Lower lobe of right lung (tissue), 2 donors: ENCODE measurements around the gene NOL7. TPM values are rescaled to one million over a fixed set of nuclear protein-coding genes. Genes with fewer than 3 reads are reported as not detected.

Experiments
- ATAC-seq, 2 donors: fragments of 200-7000 bp; cut with Tn5 transposase; one replicate each; pipeline ENCODE4 v1.9.1; 2020 to 2022; ENCODE audit warnings: mild to moderate bottlenecking in 2 of 2, moderate library complexity in 2 of 2
- DNase-seq: peaks from one replicate; pipeline ENCODE4 v3.0.0-alpha.2; 2020
- H3K27ac ChIP-seq: fragments of 200-600 bp; one replicate; pipeline ENCODE4 v1.8.0; 2022
- H3K27me3 ChIP-seq: fragments of 200-600 bp; one replicate; pipeline ENCODE4 v1.8.0; 2022; ENCODE audit warnings: low read depth
- H3K36me3 ChIP-seq: fragments of 200-600 bp; one replicate; pipeline ENCODE4 v1.8.0; 2022; ENCODE audit warnings: mild to moderate bottlenecking
- H3K4me1 ChIP-seq: fragments of 200-600 bp; one replicate; pipeline ENCODE4 v1.8.0; 2022
- H3K4me3 ChIP-seq: fragments of 200-600 bp; one replicate; pipeline ENCODE4 v1.8.0; 2022; ENCODE audit warnings: mild to moderate bottlenecking
- H3K9me3 ChIP-seq: fragments of 200-600 bp; one replicate; pipeline ENCODE4 v1.8.0; 2022
- intact Hi-C: fragments of 100-400 bp; cut with DNase I; formaldehyde crosslinking; loops from one replicate; pipeline ENCODE4 v1.11.0; 2022
- total RNA-seq: library from RNA; stranded (reverse); fragmentation: NEBNext Ultra II Directional; extraction: Animal tissue kit (Norgen Biotek cat#: 25700); gene quantifications from one replicate; pipeline ENCODE4 v1.2.1, GENCODE V29; 2021
- TF ChIP-seq, protein P1 (sequence below): fragments of 200-600 bp; IDR thresholded peaks from one replicate; pipeline ENCODE4 v1.8.0; 2022; ENCODE audit warnings: antibody characterized with exemption, mild to moderate bottlenecking
- donor health status: DM: no; HTN: yes; CAD: no; lungs with severe emphysema.

NOL7 gene
- total RNA-seq, 1 donor from 2014 or later, result 49.3 TPM

DNA sequence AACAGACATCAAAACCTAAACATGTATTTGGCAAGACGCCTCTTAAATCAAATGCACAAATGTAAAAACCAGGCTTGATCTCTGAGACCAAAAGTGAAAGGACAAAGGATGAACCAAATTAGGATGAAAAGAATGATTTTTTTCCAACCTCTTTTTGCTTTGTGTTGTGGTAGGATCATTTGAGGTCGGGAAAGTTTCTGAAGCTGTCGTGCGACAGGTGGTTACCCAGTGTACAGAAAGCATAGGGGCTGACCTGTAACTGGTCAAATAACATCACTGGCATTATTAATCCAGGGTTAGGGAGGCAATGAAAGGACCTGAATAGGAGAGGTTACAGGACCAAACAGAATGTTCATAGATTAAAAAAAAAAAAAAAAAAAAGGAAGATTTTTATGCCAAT lies 18.1 kb upstream of the NOL7 start:
- no peaks in the 10 kb centered on the region for H3K27me3 ChIP-seq
- H3K4me1 ChIP-seq, result no peaks in the 10 kb centered on the region
- intact Hi-C loops, result no loop called here
- TF ChIP-seq, protein P1, sequence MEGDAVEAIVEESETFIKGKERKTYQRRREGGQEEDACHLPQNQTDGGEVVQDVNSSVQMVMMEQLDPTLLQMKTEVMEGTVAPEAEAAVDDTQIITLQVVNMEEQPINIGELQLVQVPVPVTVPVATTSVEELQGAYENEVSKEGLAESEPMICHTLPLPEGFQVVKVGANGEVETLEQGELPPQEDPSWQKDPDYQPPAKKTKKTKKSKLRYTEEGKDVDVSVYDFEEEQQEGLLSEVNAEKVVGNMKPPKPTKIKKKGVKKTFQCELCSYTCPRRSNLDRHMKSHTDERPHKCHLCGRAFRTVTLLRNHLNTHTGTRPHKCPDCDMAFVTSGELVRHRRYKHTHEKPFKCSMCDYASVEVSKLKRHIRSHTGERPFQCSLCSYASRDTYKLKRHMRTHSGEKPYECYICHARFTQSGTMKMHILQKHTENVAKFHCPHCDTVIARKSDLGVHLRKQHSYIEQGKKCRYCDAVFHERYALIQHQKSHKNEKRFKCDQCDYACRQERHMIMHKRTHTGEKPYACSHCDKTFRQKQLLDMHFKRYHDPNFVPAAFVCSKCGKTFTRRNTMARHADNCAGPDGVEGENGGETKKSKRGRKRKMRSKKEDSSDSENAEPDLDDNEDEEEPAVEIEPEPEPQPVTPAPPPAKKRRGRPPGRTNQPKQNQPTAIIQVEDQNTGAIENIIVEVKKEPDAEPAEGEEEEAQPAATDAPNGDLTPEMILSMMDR, result no peak
- peaks cover 76% of the 10 kb centered on the region for H3K36me3 ChIP-seq
- ATAC-seq (no peak), DNase-seq (no peak)
- no peak overlapping the region for H3K4me3 ChIP-seq
- H3K9me3 ChIP-seq, result no peaks in the 10 kb centered on the region
- H3K27ac ChIP-seq, result no peak overlapping the region

DNA sequence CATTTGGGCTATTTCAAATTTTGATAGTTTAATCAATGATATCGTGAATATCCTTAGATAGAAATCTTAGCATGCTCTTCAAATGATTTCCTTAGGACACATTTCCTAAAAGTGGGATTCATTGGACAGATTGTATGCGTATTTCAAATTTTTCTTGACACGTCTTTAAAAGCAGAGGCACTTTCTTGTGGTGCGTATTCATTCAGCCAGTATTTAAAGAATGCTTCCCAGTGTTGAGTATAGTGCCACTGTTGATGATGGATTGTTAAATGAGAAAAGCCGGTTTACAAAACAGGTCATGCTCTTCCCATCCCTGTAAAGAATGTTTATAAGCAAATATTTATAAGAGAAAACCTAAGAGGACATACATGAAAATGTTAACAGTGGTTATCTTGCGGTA lies 15.1 kb upstream of the NOL7 start:
- no peaks in the 10 kb centered on the region for H3K9me3 ChIP-seq
- no peaks in the 10 kb centered on the region for H3K4me1 ChIP-seq
- TF ChIP-seq, protein P1, result no peak
- no peaks in the 10 kb centered on the region for H3K27me3 ChIP-seq
- intact Hi-C loops, result no loop called here
- H3K36me3 ChIP-seq, result peaks cover 79% of the 10 kb centered on the region
- H3K4me3 ChIP-seq, result no peak overlapping the region
- H3K27ac ChIP-seq, result no peak overlapping the region
- DNase-seq (no peak), ATAC-seq (no peak)

DNA sequence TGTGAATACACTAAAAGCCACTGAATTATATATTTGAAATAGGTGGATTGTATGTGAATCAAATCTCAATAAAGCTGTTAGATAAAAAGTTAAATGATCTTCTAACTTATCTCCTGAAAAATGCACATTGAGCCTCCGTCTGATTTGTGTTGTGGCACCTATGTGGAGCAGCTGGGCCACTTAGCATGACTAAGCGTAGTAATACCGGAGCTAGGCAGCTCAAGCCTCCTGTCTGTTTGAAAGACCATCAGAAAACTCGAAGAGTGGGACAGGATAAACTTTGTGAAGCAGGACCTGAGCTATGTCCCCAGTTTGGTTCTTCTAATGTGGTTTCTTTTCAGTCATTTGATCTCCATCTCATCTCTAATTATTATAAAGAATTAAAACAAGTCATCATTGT lies 11.0 kb upstream of the NOL7 start:
- Histone ChIP-seq H3K27ac (no peak overlapping the region), H3K4me1 (no peaks in the 10 kb centered on the region), H3K27me3 (no peaks in the 10 kb centered on the region), H3K36me3 (peaks cover 59% of the 10 kb centered on the region), H3K9me3 (no peaks in the 10 kb centered on the region), H3K4me3 (no peak overlapping the region)
- ATAC-seq, result no peak
- TF ChIP-seq, protein P1, result no peak
- no peak for DNase-seq
- intact Hi-C loops, result no loop called here

DNA sequence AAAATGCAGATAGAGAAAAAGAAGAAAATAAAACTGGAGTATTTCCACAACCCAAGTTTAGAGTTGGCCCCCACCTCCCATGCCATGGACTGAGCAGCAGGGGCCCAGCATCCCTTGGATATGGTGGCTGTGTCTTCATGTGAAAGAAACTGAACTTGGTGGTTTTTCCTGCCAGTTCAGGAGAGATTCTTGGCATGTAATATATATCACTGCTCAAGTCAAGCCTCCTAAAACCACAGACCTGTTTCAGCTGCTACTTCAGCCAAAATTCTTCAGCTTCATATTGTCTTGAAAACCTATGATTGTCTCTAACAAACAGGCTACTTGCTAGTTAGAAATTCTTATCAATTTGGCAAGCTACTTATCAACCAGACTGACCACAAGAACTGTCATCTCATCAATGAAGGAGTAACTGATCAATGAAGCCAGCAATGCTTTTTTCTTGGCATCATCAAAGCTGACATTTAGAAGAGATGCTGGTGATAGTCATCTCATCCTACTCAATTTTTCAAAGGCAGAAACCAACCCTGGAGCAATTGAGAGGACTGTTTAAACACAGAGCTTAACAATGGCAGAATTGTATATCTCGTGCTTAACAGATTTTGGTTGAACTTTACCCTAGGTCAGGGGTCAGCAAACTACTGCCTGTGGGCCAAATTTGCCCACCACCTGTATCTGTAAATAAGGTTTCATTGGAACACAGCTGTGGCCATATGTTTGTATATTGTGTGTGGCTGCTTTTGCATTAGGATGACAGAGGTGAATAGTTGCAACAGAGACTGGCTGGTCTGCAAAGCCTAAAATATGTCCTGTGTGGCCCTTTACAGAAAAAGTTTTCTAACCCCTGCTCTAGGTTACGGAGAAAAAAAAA lies 10.4 kb upstream of the NOL7 start:
- intact Hi-C loops, result no loop called here
- TF ChIP-seq, protein P1, result no peak
- DNase-seq (no peak), ATAC-seq (no peak)
- H3K4me1 ChIP-seq, result no peaks in the 10 kb centered on the region
- H3K27ac ChIP-seq, result no peak overlapping the region
- no peaks in the 10 kb centered on the region for H3K27me3 ChIP-seq
- H3K36me3 ChIP-seq, result peaks cover 59% of the 10 kb centered on the region
- no peaks in the 10 kb centered on the region for H3K9me3 ChIP-seq
- H3K4me3 ChIP-seq, result no peak overlapping the region

DNA sequence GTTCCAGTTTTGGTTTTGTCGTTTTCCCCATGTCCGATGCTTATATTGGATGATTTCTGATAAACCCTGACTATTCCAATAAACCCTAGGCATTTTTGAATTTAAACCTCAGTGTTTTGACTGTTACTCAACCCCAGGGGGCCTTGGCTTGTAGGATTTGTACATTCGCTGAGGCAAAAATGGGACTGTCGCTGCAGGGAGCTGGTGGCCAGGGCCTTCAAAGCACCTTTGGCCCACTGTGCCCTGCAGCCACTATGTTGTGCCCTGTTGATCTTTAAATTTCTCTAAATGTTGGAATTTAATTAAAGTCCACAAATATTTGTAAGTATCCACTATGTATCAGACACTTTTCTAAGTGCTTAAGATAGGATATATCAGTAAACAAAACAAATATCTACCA lies 9.5 kb upstream of the NOL7 start:
- TF ChIP-seq, protein P1, result no peak
- intact Hi-C loops, result no loop called here
- Histone ChIP-seq H3K4me3 (no peak overlapping the region), H3K9me3 (no peaks in the 10 kb centered on the region), H3K27me3 (no peaks in the 10 kb centered on the region), H3K4me1 (no peaks in the 10 kb centered on the region), H3K36me3 (peaks cover 56% of the 10 kb centered on the region), H3K27ac (no peak overlapping the region)
- ATAC-seq (no peak), DNase-seq (no peak)
